Sigmoid colon (tissue), 7 donors: ENCODE measurements around the gene PHLDB2. TPM values are rescaled to one million over a fixed set of nuclear protein-coding genes. Genes with fewer than 3 reads are reported as not detected.

Source experiments
- DNase-seq: peaks from one replicate; pipeline ENCODE4 v3.0.0-alpha.2; 2019
- H3K27ac ChIP-seq, 4 donors: fragments of 200-600 bp; sonication (generic); one replicate each; pipeline ENCODE4 v1.5.1; 2016 to 2019; ENCODE audit warnings: mild to moderate bottlenecking in 1 of 4
- H3K27me3 ChIP-seq, 3 donors: fragments of 200-600 bp; sonication (generic); one replicate each; pipeline ENCODE4 v1.5.1; 2019; ENCODE audit warnings: mild to moderate bottlenecking in 1 of 3
- H3K36me3 ChIP-seq, 4 donors: fragments of 200-600 bp; sonication (generic); one replicate each; pipeline ENCODE4 v1.5.1; 2016 to 2019
- H3K4me1 ChIP-seq, 4 donors: fragments of 200-600 bp; sonication (generic); one replicate each; pipeline ENCODE4 v1.5.1; 2017 to 2019
- H3K4me3 ChIP-seq, 4 donors: fragments of 200-600 bp; sonication (generic); one replicate each; pipeline ENCODE4 v1.5.1; 2017 to 2019; ENCODE audit warnings: mild to moderate bottlenecking in 2 of 4, moderate library complexity in 1 of 4
- H3K9me3 ChIP-seq, 4 donors: fragments of 200-600 bp in 3 of 4; sonication (generic) in 3 of 4; one replicate each; pipeline versions ENCODE4 v1.5.1 to v1.6.1; 2013 to 2019
- CTCF ChIP-seq, 4 experiments: fragments of 450-650 bp in 3 of 4; fragments of 200-600 bp in 1 of 4; IDR thresholded peaks; one replicate each; pipeline ENCODE4 v1.5.1; 2016 to 2019; ENCODE audit warnings: antibody characterized with exemption in 4 of 4, mild to moderate bottlenecking in 3 of 4, moderate library complexity in 2 of 4
- EP300 ChIP-seq, 4 donors: sonication (generic); formaldehyde crosslinking; IDR thresholded peaks; one replicate each; pipeline ENCODE4 v1.6.1; 2017; ENCODE audit warnings: antibody characterized with exemption in 4 of 4
- POLR2A ChIP-seq, 2 donors: fragments of 450-650 bp; IDR thresholded peaks; one replicate each; pipeline ENCODE4 v1.6.1; 2016; ENCODE audit warnings: antibody characterized with exemption in 2 of 2, mild to moderate bottlenecking in 2 of 2, moderate library complexity in 2 of 2
- POLR2AphosphoS5 ChIP-seq, 4 donors: sonication (generic); formaldehyde crosslinking; IDR thresholded peaks; one replicate each; pipeline ENCODE4 v1.6.1; 2017; ENCODE audit warnings: antibody characterized with exemption in 4 of 4
- WGBS, 2 donors: extraction: QIAGEN DNeasy Blood & Tissue Kit; methylation state at CpG; one replicate each; pipeline ENCODE4 v1.1.7; 2013; 5-methylcytosine and 5-hydroxymethylcytosine counted together
- intact Hi-C: fragments of 100-400 bp; cut with DNase I; formaldehyde crosslinking; loops from one replicate; pipeline ENCODE4 v1.15.1; 2023
- polyA plus RNA-seq, 3 donors: library from polyadenylated mRNA; stranded (reverse); fragments of 200-250 nt; gene quantifications; one replicate each; pipeline ENCODE4 v1.2.3, GENCODE V29; 2013
- total RNA-seq, 4 donors: library from RNA; depleted of rRNA; stranded (reverse); fragments of >200 nt; gene quantifications; one replicate each; pipeline ENCODE4 v1.1.0, GENCODE V29; 2016
- donor health status: healthy with polysubstance abuse.
- donor health status: Bipolar disorder and iron deficiency.
- donor health status: healthy.

PHLDB2 gene
- total and polyA plus RNA-seq, 7 donors = 4.4 to 471 (median 120) TPM

- intact Hi-C loops = no loop called here
- 45 to 78% methylated on average over 6 of the region's 6 CpGs for WGBS, 2 donors
- no peaks in the 10 kb centered on the region for H3K27me3 ChIP-seq
- peak overlapping the region in 2 of 4 donors; percentile 30 to 54 for H3K27ac ChIP-seq
- no peaks in the 10 kb centered on the region for H3K9me3 ChIP-seq
- TF ChIP-seq POLR2AphosphoS5 (IDR thresholded peaks at IDR 0.05) = no peak
- TF ChIP-seq POLR2A (IDR thresholded peaks at IDR 0.05) = no peak
- no peak for TF ChIP-seq CTCF (IDR thresholded peaks at IDR 0.05)
- TF ChIP-seq EP300 (IDR thresholded peaks at IDR 0.05) = no peak
- H3K4me1 ChIP-seq = peaks cover 0 to 22% (median 14%) of the 10 kb centered on the region in 4 donors
- peaks cover 6 to 56% (median 17%) of the 10 kb centered on the region in 4 donors for H3K36me3 ChIP-seq
- no peak for DNase-seq
- no peak overlapping the region for H3K4me3 ChIP-seq
Measured at GRCh38 chr3:111954228-111954990, 95.3 kb downstream of the PHLDB2 start.

DNA sequence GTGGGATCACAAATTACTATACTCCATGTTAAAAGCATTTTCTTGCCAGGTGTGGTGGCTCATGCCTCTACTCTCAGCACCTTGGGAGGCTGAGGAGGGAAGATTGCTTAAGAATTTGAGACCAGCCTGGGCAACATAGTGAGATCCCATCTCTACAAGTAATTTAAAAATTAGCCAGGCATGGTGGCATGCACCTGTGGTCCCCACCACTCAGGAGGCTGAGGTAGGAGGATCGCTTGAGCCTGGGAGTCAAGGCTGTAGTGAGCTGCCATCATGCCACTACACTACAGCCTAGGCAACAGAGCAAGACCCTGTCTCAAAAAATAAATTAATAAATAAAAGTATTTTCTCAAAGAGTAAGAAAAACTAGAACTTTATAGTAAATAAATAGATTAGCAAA, 96.8 kb downstream of the PHLDB2 start:
- Histone ChIP-seq H3K27me3 (no peaks in the 10 kb centered on the region), H3K9me3 (no peaks in the 10 kb centered on the region), H3K27ac (no peak overlapping the region), H3K36me3 (peaks cover 6 to 42% (median 14%) of the 10 kb centered on the region in 4 donors), H3K4me1 (peaks cover 0 to 23% (median 15%) of the 10 kb centered on the region in 4 donors), H3K4me3 (no peak overlapping the region)
- 96 to 98% methylated on average over 1 of the region's 1 CpG for WGBS, 2 donors
- intact Hi-C loops = no loop called here
- DNase-seq = no peak
- TF ChIP-seq CTCF (IDR thresholded peaks at IDR 0.05) (no peak), EP300 (IDR thresholded peaks at IDR 0.05) (no peak), POLR2A (IDR thresholded peaks at IDR 0.05) (no peak), POLR2AphosphoS5 (IDR thresholded peaks at IDR 0.05) (no peak)

- intact Hi-C loops = no loop called here
- H3K36me3 ChIP-seq = peaks cover 6 to 39% (median 14%) of the 10 kb centered on the region in 4 donors
- TF ChIP-seq EP300 (IDR thresholded peaks at IDR 0.05) (no peak), POLR2A (IDR thresholded peaks at IDR 0.05) (no peak), POLR2AphosphoS5 (IDR thresholded peaks at IDR 0.05) (no peak), CTCF (IDR thresholded peaks at IDR 0.05) (no peak)
Measured at GRCh38 chr3:111956449-111956848, 97.4 kb downstream of the PHLDB2 start.

DNA sequence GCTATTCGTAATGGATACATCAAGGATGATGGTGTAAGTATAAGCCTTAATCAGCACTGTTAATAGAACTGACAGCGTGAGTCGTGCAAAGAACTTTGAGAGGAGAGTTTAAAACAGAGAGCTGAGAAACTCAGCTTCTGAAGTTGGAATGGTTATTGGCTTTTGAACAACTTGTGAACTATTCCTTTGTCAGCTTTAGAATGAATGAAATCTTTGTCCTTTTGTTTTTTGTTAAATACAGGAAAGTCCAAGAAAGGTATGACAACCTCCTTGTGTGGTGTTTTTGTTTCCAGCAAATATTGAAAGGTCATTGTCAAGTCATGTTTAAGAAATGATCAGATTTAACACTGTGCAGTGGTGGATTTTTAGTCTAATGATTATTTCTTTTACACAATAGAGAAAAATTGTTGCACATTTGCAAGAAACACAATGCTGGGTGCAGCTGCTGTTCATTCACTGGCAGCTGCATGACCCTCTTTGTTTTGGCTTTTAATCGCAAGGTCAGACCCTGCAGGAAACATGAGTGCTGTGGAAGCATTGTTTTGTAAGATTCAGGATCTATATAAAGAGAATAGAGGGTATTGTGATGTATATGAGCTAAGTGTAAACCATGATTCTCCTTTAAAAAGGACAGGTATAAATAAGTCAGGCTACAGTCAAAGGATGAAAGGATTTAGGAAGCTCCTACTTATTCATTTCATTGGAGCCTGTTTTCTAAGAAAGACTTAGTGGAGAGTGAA, 98.1 kb downstream of the PHLDB2 start:
- TF ChIP-seq POLR2A (IDR thresholded peaks at IDR 0.05) (no peak), POLR2AphosphoS5 (IDR thresholded peaks at IDR 0.05) (peak in 1 of 4 donors; percentile 4)
- H3K27me3 ChIP-seq = no peaks in the 10 kb centered on the region
- no peak overlapping the region for H3K27ac ChIP-seq
- H3K4me3 ChIP-seq = no peak overlapping the region
- H3K4me1 ChIP-seq = peaks cover 0 to 31% (median 25%) of the 10 kb centered on the region in 4 donors
- H3K36me3 ChIP-seq = peaks cover 5 to 40% (median 15%) of the 10 kb centered on the region in 4 donors
- no peak for DNase-seq
- intact Hi-C loops = no loop called here
- no peaks in the 10 kb centered on the region for H3K9me3 ChIP-seq
- 80 to 89% methylated on average over 4 of the region's 4 CpGs for WGBS, 2 donors

More at GRCh38 chr3:111956449-111956848, 97.4 kb downstream of the PHLDB2 start:
- no peak for DNase-seq
- H3K4me3 ChIP-seq = no peak overlapping the region
- WGBS, 2 donors = 92 to 94% methylated on average over 3 of the region's 3 CpGs
- H3K27ac ChIP-seq = no peak overlapping the region
- no peaks in the 10 kb centered on the region for H3K9me3 ChIP-seq
- no peaks in the 10 kb centered on the region for H3K27me3 ChIP-seq
- H3K4me1 ChIP-seq = peaks cover 0 to 28% (median 18%) of the 10 kb centered on the region in 4 donors
